Small intestine (tissue), 7 donors: Measurements from ENCODE around the gene SPEG. TPM values are rescaled to one million over a fixed set of nuclear protein-coding genes. Genes with fewer than 3 reads are reported as not detected.

Experiments
- DNase-seq, 2 donors: peaks; one replicate each; pipeline versions ENCODE4 v3.0.0 to v3.0.0-alpha.2; 2013
- FAIRE-seq: peaks from 2 replicates; lab custom pipeline; 2012; peaks lifted over from hg19 to GRCh38; lab: Jason Lieb, UNC
- H3K27ac ChIP-seq, 3 donors: one replicate each; pipeline ENCODE4 v1.5.1; 2013; ENCODE audit warnings: low read length in 2 of 3, mild to moderate bottlenecking in 2 of 3, control low read depth in 1 of 3, inconsistent platforms in 1 of 3, low read depth in 1 of 3, moderate library complexity in 1 of 3
- H3K27me3 ChIP-seq, 3 donors: one replicate each; pipeline ENCODE4 v1.6.1; 2013; ENCODE audit warnings: low read length in 3 of 3, inconsistent platforms in 1 of 3; ENCODE audit not compliant: control insufficient read depth in 3 of 3, insufficient read depth in 3 of 3
- H3K36me3 ChIP-seq, 3 donors: one replicate each; pipeline ENCODE4 v1.6.1; 2013; ENCODE audit warnings: low read length in 3 of 3, inconsistent platforms in 1 of 3, low read depth in 1 of 3, mild to moderate bottlenecking in 1 of 3, moderate library complexity in 1 of 3; ENCODE audit not compliant: control insufficient read depth in 3 of 3, insufficient read depth in 2 of 3
- H3K4me1 ChIP-seq, 3 donors: one replicate each; pipeline ENCODE4 v1.6.1; 2013; ENCODE audit warnings: low read length in 2 of 3, inconsistent platforms in 1 of 3, low read depth in 1 of 3, mild to moderate bottlenecking in 1 of 3, moderate library complexity in 1 of 3; ENCODE audit not compliant: control insufficient read depth in 3 of 3, insufficient read depth in 2 of 3
- H3K4me3 ChIP-seq, 3 donors: one replicate each; pipeline ENCODE4 v1.5.1; 2013; ENCODE audit warnings: low read length in 3 of 3, control low read depth in 1 of 3, inconsistent platforms in 1 of 3, low read depth in 1 of 3, mild to moderate bottlenecking in 1 of 3, moderate library complexity in 1 of 3
- H3K9me3 ChIP-seq, 2 donors: one replicate each; pipeline ENCODE4 v1.6.1; 2013; ENCODE audit warnings: low read depth in 1 of 2, low read length in 1 of 2; ENCODE audit not compliant: control insufficient read depth in 2 of 2, insufficient read depth in 1 of 2
- WGBS, 3 donors: extraction: QIAGEN DNeasy Blood & Tissue Kit; methylation state at CpG; one replicate each; pipeline ENCODE4 v1.1.7; 2013; 5-methylcytosine and 5-hydroxymethylcytosine counted together
- polyA plus RNA-seq, 4 donors: library from polyadenylated mRNA; stranded (reverse) in 3 of 4; unstranded in 1 of 4; fragments of 200-250 nt in 3 of 4; fragments of 120-200 nt in 1 of 4; gene quantifications; one replicate each; pipeline versions ENCODE4 v1.2.1 to v1.2.3, GENCODE V29; 2013
- donor health status: healthy with polysubstance abuse.
- donor health status: control.
- donor health status: control.
- donor health status: Bipolar disorder and iron deficiency.
- donor health status: healthy.

The SPEG gene
- polyA plus RNA-seq, 4 donors: 0.45 to 15.7 (median 5.3) TPM

DNA sequence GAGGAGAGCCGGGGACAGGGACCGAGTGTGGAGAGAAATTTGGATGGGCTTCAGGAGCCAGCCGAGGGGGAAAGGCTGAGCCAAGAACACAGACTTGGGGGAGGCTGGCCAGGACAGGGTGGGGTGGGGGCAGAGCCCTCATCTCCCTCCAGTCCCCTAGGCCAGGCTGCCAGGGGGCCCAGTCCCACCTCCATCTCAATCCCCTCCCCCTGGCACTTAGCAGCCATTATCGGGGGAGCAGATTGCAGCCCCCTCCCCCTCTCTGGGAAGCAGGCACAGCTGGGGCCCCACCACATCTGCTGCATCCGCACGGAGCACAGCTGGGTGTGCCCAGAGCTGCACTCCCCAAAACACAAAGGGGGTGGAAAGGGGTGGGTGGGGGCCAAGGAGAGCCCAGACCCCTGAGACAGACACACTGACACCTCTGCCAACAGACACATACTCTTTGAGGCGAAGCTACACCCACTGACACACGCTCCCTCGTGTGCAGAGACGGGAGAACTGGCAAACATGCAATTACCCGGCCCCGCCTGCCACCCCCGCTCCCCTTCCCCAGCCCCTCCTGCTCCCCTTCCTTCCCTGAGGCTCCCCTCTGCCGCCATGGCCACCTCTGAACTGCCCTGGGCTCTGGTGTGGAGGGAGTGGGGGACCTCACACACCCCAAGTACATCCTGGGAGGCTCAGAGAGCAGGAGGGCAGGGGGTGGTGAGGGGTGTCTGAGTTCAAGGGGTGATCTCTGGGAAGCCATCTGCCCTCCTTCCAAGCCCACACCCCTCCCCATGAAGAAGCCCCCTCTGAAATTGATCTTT lies 74.5 kb downstream of the SPEG start:
- Histone ChIP-seq H3K27ac (no peak overlapping the region), H3K9me3 (peaks cover 0 to 6% of the 10 kb centered on the region in 2 donors), H3K4me1 (peaks cover 0 to 24% (median 2%) of the 10 kb centered on the region in 3 donors), H3K4me3 (no peak overlapping the region), H3K27me3 (peaks cover 8 to 50% (median 27%) of the 10 kb centered on the region in 3 donors), H3K36me3 (peaks cover 0 to 41% (median 5%) of the 10 kb centered on the region in 3 donors)
- 5 to 16% (median 9%) methylated on average over 12 to 14 of the region's 14 CpGs for WGBS, 3 donors
- DNase-seq: no peak
- no peak for FAIRE-seq

GRCh38 chr2:219509780-219510511 lies 75.3 kb downstream of the SPEG start:
- Histone ChIP-seq H3K4me1 (peaks cover 0 to 29% (median 2%) of the 10 kb centered on the region in 3 donors), H3K27me3 (peaks cover 11 to 57% (median 31%) of the 10 kb centered on the region in 3 donors), H3K27ac (no peak overlapping the region), H3K4me3 (no peak overlapping the region), H3K9me3 (peaks cover 0 to 6% of the 10 kb centered on the region in 2 donors), H3K36me3 (peaks cover 0 to 33% (median 5%) of the 10 kb centered on the region in 3 donors)
- WGBS, 3 donors: 0 to 1% (median 1%) methylated on average over 26 of the region's 26 CpGs
- peak; percentile 43 to 76 for DNase-seq
- FAIRE-seq: no peak

GRCh38 chr2:219510512-219511135 lies 76.0 kb downstream of the SPEG start:
- Histone ChIP-seq H3K36me3 (peaks cover 0 to 26% (median 5%) of the 10 kb centered on the region in 3 donors), H3K9me3 (peaks cover 0 to 6% of the 10 kb centered on the region in 2 donors), H3K27me3 (peaks cover 11 to 64% (median 37%) of the 10 kb centered on the region in 3 donors), H3K4me3 (no peak overlapping the region), H3K4me1 (peaks cover 0 to 29% (median 2%) of the 10 kb centered on the region in 3 donors), H3K27ac (no peak overlapping the region)
- FAIRE-seq (no peak), DNase-seq (no peak)
- WGBS, 3 donors: 15 to 22% (median 18%) methylated on average over 20 to 22 of the region's 22 CpGs

DNA sequence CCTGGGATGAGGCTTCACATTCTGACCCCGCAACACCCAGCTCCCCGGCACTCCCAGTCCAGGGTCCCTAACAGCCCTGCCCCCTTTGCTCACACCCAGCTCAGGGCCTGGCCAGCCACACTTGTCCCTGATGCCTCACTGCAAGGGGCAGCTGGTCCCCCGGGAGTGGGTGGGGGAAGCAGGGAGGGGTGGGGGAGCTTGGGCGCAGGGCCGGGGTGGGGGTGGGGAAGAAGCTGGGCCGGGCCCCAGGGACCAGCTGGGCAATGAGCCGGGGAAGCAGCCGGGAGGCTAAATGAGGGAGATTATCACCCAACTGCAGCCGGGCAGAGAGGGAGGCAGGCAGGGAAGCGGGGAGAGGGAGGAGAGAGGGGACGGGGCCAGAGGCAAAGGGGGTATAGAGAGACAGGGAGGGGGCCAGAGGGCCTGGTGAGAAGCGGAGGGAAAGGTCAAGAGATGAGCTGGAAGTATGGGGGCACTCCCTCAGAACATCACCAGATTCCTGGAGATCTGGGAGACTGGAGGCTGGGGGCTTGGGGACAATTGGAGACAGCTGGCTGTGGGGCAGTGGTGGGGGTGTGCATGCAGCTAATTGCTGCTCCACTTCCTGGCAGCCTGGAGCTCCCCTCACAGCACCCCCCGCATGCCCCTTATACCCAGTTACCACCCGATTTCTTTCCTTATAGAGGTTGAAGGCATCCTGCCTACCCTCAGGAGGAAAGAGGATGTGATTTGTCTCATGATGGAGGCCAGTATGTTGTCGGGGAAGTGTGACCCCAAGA lies 77.1 kb downstream of the SPEG start:
- FAIRE-seq (no peak), DNase-seq (no peak)
- Histone ChIP-seq H3K9me3 (peaks cover 0 to 6% of the 10 kb centered on the region in 2 donors), H3K36me3 (peaks cover 0 to 15% (median under 1%) of the 10 kb centered on the region in 3 donors), H3K4me3 (no peak overlapping the region), H3K4me1 (peaks cover 0 to 29% (median 2%) of the 10 kb centered on the region in 3 donors), H3K27me3 (peaks cover 11 to 75% (median 43%) of the 10 kb centered on the region in 3 donors), H3K27ac (no peak overlapping the region)
- WGBS, 3 donors: 21 to 29% (median 22%) methylated on average over 15 of the region's 15 CpGs

GRCh38 chr2:219512524-219513216 lies 78.0 kb downstream of the SPEG start:
- DNase-seq (no peak), FAIRE-seq (no peak)
- Histone ChIP-seq H3K4me3 (no peak overlapping the region), H3K36me3 (peaks cover 0 to 6% (median 0%) of the 10 kb centered on the region in 3 donors), H3K27me3 (peaks cover 11 to 84% (median 45%) of the 10 kb centered on the region in 3 donors), H3K4me1 (peaks cover 0 to 29% (median 2%) of the 10 kb centered on the region in 3 donors), H3K9me3 (peaks cover 0 to 6% of the 10 kb centered on the region in 2 donors), H3K27ac (no peak overlapping the region)
- 11 to 19% (median 14%) methylated on average over 15 to 16 of the region's 16 CpGs for WGBS, 3 donors

DNA sequence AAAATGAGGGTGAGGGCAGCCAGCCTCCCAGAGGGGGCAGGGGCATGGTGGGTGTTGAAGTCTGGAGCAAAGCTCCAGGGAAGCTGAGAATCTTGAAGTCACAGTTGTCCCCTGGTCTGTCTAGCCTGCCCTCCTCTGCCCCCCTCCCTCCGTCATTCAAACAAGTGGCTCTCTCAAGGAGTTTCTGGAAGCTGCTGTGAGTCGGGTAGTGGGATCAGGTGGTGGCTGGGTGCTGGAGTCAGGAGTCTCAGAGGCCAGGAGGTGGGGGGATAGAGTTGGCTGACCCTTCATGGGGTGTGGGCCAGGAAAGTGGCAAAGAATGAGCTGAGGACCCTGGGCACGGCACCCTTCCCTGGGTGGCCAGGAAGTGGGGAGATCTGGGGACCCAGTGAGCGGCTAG lies 79.1 kb downstream of the SPEG start:
- Histone ChIP-seq H3K27me3 (peaks cover 11 to 91% (median 45%) of the 10 kb centered on the region in 3 donors), H3K36me3 (no peaks in the 10 kb centered on the region), H3K27ac (no peak overlapping the region), H3K9me3 (peaks cover 0 to 6% of the 10 kb centered on the region in 2 donors), H3K4me1 (peaks cover 0 to 29% (median 2%) of the 10 kb centered on the region in 3 donors), H3K4me3 (no peak overlapping the region)
- WGBS, 3 donors: 8 to 18% (median 12%) methylated on average over 4 of the region's 4 CpGs
- FAIRE-seq (no peak), DNase-seq (no peak)

DNA sequence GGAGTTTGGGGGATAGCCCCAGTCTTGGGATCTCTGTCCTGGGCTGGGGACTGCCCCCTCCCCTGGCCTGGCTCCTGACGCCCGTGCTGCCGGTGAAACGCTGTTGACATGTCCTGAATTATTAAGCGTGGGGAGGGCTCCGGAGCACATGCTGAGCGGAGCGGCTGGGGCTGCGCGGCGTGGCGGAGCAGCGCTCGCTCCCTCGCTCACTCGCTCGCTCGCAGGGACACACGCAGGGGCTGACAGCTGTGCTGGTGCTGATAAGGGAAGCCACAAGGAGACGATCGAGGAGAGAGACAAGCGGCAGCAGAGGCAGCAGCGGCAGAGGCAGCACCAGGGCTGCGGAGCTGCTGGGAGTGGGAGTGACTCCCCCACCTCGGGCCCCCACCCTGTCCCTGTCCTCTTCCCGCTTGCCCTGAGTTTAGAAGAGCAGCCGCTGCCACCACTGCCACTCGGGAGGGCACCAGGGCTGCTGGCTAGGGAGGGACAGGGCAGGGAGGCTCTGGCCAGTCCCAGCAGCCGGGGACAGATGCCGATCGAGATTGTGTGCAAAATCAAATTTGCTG lies 79.6 kb downstream of the SPEG start, which contains the start of gene ASIC4:
ASIC4 (plus strand) TSS at position 287 of the 566 bp plus-strand sequence; CDS start at position 530, 243 bp downstream.
- no peak for DNase-seq
- Histone ChIP-seq H3K9me3 (peaks cover 0 to 6% of the 10 kb centered on the region in 2 donors), H3K4me3 (no peak within 1 kb of the TSS), H3K4me1 (peaks cover 0 to 29% (median 2%) of the 10 kb centered on the region in 3 donors), H3K27me3 (peaks cover 11 to 92% (median 45%) of the 10 kb centered on the region in 3 donors), H3K36me3 (no peaks in the 10 kb centered on the region), H3K27ac (no peak within 1 kb of the TSS)
- WGBS, 3 donors: 5 to 9% (median 7%) methylated on average over 27 to 31 of the region's 31 CpGs
- FAIRE-seq: no peak
